NCI-H748 (cell line): ENCODE data around the gene MRPL2.

Source experiments
- DNase-seq: peaks from one replicate; lab custom pipeline; 2025; ENCODE audit not compliant: unreplicated experiment; lab: John Stamatoyannopoulos, UW

MRPL2 gene

GRCh38 chr6:43021270-43022047, 37.8 kb downstream of the MRPL2 start, which contains the start of gene RRP36:
TSS of gene RRP36 (plus strand) at chr6:43021623. CDS start at chr6:43021655, 32 bp downstream.
- peak; percentile 87 for DNase-seq

GRCh38 chr6:43020847-43021246, 38.4 kb downstream of the MRPL2 start:
- DNase-seq, result peak; percentile 49

GRCh38 chr6:43020052-43020705, 39.1 kb downstream of the MRPL2 start:
- no peak for DNase-seq

GRCh38 chr6:43019152-43019551, 40.1 kb downstream of the MRPL2 start:
- no peak for DNase-seq

GRCh38 chr6:43016943-43017334, 42.3 kb downstream of the MRPL2 start:
- DNase-seq, result no peak

- no peak for DNase-seq
Observed at GRCh38 chr6:43016176-43016942, 42.9 kb downstream of the MRPL2 start.

GRCh38 chr6:43014434-43014909, 44.8 kb downstream of the MRPL2 start:
- peak; percentile 61 for DNase-seq

GRCh38 chr6:43013843-43014433, 45.3 kb downstream of the MRPL2 start, which contains the start of the genes KLHDC3 and MEA1:
TSS of gene KLHDC3 (plus strand) at chr6:43014249. CDS start at chr6:43017193, 2,944 bp downstream.
TSS of gene MEA1 (minus strand) at chr6:43013946. CDS start at chr6:43013813, 133 bp downstream.
- peak; percentile 100 for DNase-seq

GRCh38 chr6:43013097-43013842, 46.0 kb downstream of the MRPL2 start:
- peak; percentile 52 for DNase-seq

GRCh38 chr6:43012364-43012763, 46.9 kb downstream of the MRPL2 start:
- DNase-seq, result no peak

- DNase-seq, result no peak
Observed at GRCh38 chr6:43011207-43011606, 48.0 kb downstream of the MRPL2 start.

GRCh38 chr6:43009124-43009523, 50.1 kb downstream of the MRPL2 start:
- peak; percentile 29 for DNase-seq

GRCh38 chr6:43007126-43007525, 52.1 kb downstream of the MRPL2 start:
- DNase-seq, result no peak

- no peak for DNase-seq
Observed at GRCh38 chr6:43006251-43006650, 53.0 kb downstream of the MRPL2 start.

GRCh38 chr6:43005844-43006243, 53.4 kb downstream of the MRPL2 start:
- no peak for DNase-seq
